AG10803 (cell line): ENCODE results near the gene SEMA4D.

Experiments used
- DNase-seq: peaks from one replicate; pipeline ENCODE4 v3.0.0; 2010; ENCODE audit warnings: low read depth
- H3K4me3 ChIP-seq: 2 replicates; pipeline ENCODE4 v1.5.1; 2011; ENCODE audit warnings: mild to moderate bottlenecking, low read length, control low read depth
- CTCF ChIP-seq: conservative IDR thresholded peaks from 2 replicates; pipeline ENCODE4 v1.5.1; 2011; ENCODE audit warnings: mild to moderate bottlenecking, low read length, control low read depth, inconsistent platforms

The SEMA4D gene

GRCh38 chr9:89541798-89542197 lies 43.9 kb upstream of the SEMA4D start:
- DNase-seq = no peak
- no peak overlapping the region for H3K4me3 ChIP-seq
- no peak for TF ChIP-seq CTCF

GRCh38 chr9:89539374-89539773 lies 41.5 kb upstream of the SEMA4D start:
- H3K4me3 ChIP-seq = no peak overlapping the region
- no peak for TF ChIP-seq CTCF
- DNase-seq = no peak

GRCh38 chr9:89538871-89539270 lies 41.0 kb upstream of the SEMA4D start:
- TF ChIP-seq CTCF = no peak
- H3K4me3 ChIP-seq = no peak overlapping the region
- DNase-seq = no peak

- no peak overlapping the region for H3K4me3 ChIP-seq
- no peak for TF ChIP-seq CTCF
- DNase-seq = no peak
Measured at GRCh38 chr9:89537166-89537565, 39.3 kb upstream of the SEMA4D start.

GRCh38 chr9:89536600-89536999 lies 38.7 kb upstream of the SEMA4D start:
- no peak for DNase-seq
- H3K4me3 ChIP-seq = no peak overlapping the region
- TF ChIP-seq CTCF = no peak

- no peak overlapping the region for H3K4me3 ChIP-seq
- no peak for DNase-seq
- no peak for TF ChIP-seq CTCF
Measured at GRCh38 chr9:89536145-89536574, 38.2 kb upstream of the SEMA4D start.

GRCh38 chr9:89535461-89535860 lies 37.5 kb upstream of the SEMA4D start:
- no peak for DNase-seq
- no peak for TF ChIP-seq CTCF
- no peak overlapping the region for H3K4me3 ChIP-seq
